ENCODE data around the gene RPL14. TPM values are rescaled to one million over a fixed set of nuclear protein-coding genes. Genes with fewer than 3 reads are reported as not detected.

Gene RPL14
- total RNA-seq, 2 experiments from 2014 or later: 3,410 to 3,594 TPM

DNA sequence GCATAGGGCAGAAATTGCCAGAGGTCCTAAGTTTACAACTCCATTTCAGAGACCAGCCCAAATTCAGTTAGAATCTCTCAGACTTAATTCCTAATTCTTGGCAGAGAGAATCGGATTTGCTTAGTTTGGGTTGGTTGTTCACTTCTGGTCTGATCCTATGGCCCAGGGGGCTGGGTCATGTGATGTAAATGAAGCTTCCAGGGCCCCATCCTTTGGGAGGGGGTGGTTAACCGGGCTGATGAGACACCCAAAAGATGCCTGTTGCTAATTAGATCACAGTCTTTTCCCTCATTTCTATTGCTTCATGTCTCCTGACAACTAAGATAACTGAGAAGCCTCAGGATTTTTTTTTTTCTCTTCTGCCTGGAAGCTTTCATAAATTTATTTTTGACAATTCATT lies 37.6 kb downstream of the RPL14 start:
- Mint-ChIP-seq H3K9me3 (no peaks in the 10 kb centered on the region), H3K36me3 (ENCODE audit: low read depth) (peaks cover 3% of the 10 kb centered on the region), H3K27me3 (no peaks in the 10 kb centered on the region), H3K27ac (no peak overlapping the region), H3K4me1 (ENCODE audit: low read depth) (no peaks in the 10 kb centered on the region), H3K4me3 (no peak overlapping the region)
- DNase-seq (no peak), ATAC-seq (no peak)
- intact Hi-C loops (cut with micrococcal nuclease): no loop called here
- ChIA-PET CTCF (interaction anchor here (1.4 kb wide), 1 partner anchor 15 kb away, joined by 5 read pairs; no protein-coding TSS in a partner anchor), POLR2A (interaction anchor here (1.0 kb wide), 1 partner anchor 10 kb away, joined by 3 read pairs; no protein-coding TSS in a partner anchor)
- TF ChIP-seq, protein P1, sequence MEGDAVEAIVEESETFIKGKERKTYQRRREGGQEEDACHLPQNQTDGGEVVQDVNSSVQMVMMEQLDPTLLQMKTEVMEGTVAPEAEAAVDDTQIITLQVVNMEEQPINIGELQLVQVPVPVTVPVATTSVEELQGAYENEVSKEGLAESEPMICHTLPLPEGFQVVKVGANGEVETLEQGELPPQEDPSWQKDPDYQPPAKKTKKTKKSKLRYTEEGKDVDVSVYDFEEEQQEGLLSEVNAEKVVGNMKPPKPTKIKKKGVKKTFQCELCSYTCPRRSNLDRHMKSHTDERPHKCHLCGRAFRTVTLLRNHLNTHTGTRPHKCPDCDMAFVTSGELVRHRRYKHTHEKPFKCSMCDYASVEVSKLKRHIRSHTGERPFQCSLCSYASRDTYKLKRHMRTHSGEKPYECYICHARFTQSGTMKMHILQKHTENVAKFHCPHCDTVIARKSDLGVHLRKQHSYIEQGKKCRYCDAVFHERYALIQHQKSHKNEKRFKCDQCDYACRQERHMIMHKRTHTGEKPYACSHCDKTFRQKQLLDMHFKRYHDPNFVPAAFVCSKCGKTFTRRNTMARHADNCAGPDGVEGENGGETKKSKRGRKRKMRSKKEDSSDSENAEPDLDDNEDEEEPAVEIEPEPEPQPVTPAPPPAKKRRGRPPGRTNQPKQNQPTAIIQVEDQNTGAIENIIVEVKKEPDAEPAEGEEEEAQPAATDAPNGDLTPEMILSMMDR (IDR thresholded peaks at IDR 0.05): no peak

DNA sequence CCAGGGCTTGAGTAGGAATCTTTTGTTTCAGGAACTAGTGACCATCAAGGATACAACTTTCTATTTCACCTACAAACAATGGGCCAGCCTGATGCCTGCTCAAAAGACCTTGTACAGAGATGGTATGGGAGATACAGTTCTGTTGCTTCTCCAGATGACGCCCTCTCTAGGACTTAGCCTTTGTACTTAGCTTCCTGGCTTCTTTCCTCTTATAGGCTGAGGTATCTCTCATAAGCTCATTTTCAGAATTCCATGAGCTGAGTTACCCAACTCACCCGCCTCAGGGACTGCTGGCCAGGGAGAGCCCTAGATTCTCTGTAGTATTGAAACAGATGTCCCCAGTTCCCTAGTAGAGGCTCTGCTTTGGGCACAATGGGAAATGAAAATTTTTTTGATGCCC lies 40.1 kb downstream of the RPL14 start:
- Mint-ChIP-seq H3K9me3 (no peaks in the 10 kb centered on the region), H3K4me3 (no peak overlapping the region), H3K27ac (no peak overlapping the region), H3K4me1 (ENCODE audit: low read depth) (no peaks in the 10 kb centered on the region), H3K27me3 (no peaks in the 10 kb centered on the region), H3K36me3 (ENCODE audit: low read depth) (no peaks in the 10 kb centered on the region)
- ATAC-seq (no peak), DNase-seq (no peak)
- TF ChIP-seq, protein P1 (IDR thresholded peaks at IDR 0.05): no peak
- intact Hi-C loops (cut with micrococcal nuclease): no loop called here
- POLR2A ChIA-PET: no interaction called here
- CTCF ChIA-PET: no interaction called here

DNA sequence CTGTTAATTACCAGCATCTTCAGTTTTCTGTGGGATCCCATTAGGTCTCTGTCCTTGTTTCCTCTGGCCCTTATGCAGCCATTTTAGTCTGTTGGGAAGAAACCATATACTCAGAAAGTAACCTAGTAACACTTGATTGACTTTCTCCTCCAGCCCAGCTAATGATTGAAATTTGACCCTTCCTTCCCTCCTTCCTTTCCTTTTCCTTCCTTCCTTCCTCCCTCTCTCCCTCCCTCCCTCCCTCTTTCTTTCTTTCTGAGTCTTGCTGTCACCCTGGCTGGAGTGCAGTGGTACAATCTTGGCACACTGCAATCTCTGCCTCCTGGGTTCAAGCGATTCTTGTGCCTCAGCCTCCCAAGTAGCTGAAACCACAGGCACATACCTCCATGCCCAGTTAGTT lies 42.8 kb downstream of the RPL14 start:
- ATAC-seq (no peak), DNase-seq (no peak)
- Mint-ChIP-seq H3K27ac (no peak overlapping the region), H3K4me1 (ENCODE audit: low read depth) (peaks cover 5% of the 10 kb centered on the region), H3K9me3 (no peaks in the 10 kb centered on the region), H3K36me3 (ENCODE audit: low read depth) (no peaks in the 10 kb centered on the region), H3K4me3 (no peak overlapping the region), H3K27me3 (no peaks in the 10 kb centered on the region)
- CTCF ChIA-PET: interaction anchor here (0.6 kb wide), 1 partner anchor 1429 kb away, joined by 5 read pairs; no protein-coding TSS in a partner anchor
- POLR2A ChIA-PET: interaction anchor here (1.3 kb wide), 1 partner anchor 18 kb away, joined by 3 read pairs; no protein-coding TSS in a partner anchor
- intact Hi-C loops (cut with micrococcal nuclease): no loop called here
- TF ChIP-seq, protein P1 (IDR thresholded peaks at IDR 0.05): no peak

DNA sequence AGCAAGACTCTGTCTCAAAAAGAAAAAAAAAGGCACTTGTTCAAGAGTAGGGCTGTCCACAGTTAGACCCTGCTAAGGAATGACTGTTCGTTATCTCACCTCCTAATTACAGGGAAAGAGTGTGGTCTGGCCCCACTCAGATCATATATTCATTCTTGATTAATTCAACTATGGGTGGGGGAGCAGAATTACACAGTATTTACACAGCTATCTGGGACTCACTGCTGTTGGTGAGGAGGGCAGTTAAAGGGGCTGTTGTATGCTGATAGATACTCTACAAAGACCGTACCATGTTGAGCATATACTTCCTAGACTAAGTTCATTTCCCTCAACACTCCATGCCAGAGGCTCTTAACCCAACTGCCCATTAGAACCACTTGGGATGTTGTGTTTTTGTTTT lies 44.9 kb downstream of the RPL14 start:
- ChIA-PET POLR2A (no interaction called here), CTCF (no interaction called here)
- intact Hi-C loops (cut with micrococcal nuclease): no loop called here
- H3K27me3 Mint-ChIP-seq: no peaks in the 10 kb centered on the region
- H3K36me3 Mint-ChIP-seq (ENCODE audit: low read depth): no peaks in the 10 kb centered on the region
- H3K9me3 Mint-ChIP-seq: no peaks in the 10 kb centered on the region
- H3K4me1 Mint-ChIP-seq (ENCODE audit: low read depth): peaks cover 17% of the 10 kb centered on the region
- DNase-seq: no peak
- no peak overlapping the region for H3K4me3 Mint-ChIP-seq
- no peak for ATAC-seq
- H3K27ac Mint-ChIP-seq: no peak overlapping the region
- TF ChIP-seq, protein P1 (IDR thresholded peaks at IDR 0.05): no peak

DNA sequence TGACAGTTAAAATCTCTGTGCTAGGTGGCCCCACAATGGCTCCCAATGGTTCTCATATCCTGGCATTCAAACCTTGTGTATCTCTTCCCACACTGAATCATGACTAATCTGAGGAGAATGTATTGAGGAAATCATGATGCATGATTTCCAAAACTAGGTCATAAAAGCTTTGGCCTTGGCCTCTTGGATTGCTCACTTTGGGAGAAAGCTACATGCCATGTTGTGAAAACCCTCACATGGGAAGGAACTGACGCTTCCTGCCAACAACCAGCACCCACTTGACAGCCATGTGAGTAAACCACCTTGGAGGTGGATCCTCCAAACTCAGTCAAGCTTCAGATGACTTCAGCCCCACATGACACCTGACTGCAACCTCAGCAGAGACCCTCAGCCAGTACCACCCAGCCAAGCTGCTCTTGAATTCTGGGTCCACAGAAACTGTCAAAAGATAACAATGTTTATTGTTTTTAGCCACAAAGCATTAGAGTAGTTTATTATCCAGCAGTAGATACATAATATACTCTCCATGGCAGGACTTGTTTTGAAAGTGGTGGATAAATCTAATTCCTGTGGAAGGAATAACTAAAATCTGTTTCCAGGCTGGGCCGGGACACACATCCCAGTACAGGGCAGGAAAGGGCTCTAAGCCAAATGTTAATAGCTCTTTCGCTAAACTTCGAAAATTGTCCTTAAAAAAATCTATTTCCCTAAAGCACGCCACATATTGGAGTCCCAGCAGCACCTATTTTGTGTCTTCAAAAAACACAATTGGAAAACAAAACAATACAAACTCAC lies 47.7 kb downstream of the RPL14 start:
- Mint-ChIP-seq H3K4me3 (peak overlapping the region; percentile 91), H3K27ac (peak overlapping the region; percentile 90), H3K27me3 (no peaks in the 10 kb centered on the region), H3K36me3 (ENCODE audit: low read depth) (peaks cover 4% of the 10 kb centered on the region), H3K4me1 (ENCODE audit: low read depth) (peaks cover 17% of the 10 kb centered on the region), H3K9me3 (no peaks in the 10 kb centered on the region)
- TF ChIP-seq, protein P1 (IDR thresholded peaks at IDR 0.05): no peak
- CTCF ChIA-PET: interaction anchor here (0.6 to 1.9 kb wide), 5 partner anchors 21 to 186 kb away, joined by 3 to 8 read pairs (median 5); partner anchors contain the start of gene ZNF621
- ATAC-seq (no peak), DNase-seq (no peak)
- POLR2A ChIA-PET: interaction anchor here (0.7 to 1.7 kb wide), 6 partner anchors 10 to 51 kb away, joined by 3 to 11 read pairs (median 4); partner anchors contain the start of genes RPL14 and ZNF621
- intact Hi-C loops (cut with micrococcal nuclease): no loop called here
